OCI-LY1 (cell line): ENCODE results near the gene RHBDL1.

ENCODE experiments used
- H2AFZ ChIP-seq: fragments of 200-600 bp; sonication (generic), shearing (Covaris generic); 2 replicates; pipeline ENCODE4 v1.6.0; 2014; ENCODE audit warnings: antibody characterized with exemption, mild to moderate bottlenecking, low read length
- H3F3A ChIP-seq: fragments of 200-600 bp; sonication (generic), shearing (Covaris generic); 2 replicates; pipeline ENCODE4 v1.6.0; 2014; ENCODE audit warnings: mild to moderate bottlenecking, antibody characterized with exemption, low read length, moderate library complexity; ENCODE audit not compliant: insufficient read depth
- H3K27ac ChIP-seq: fragments of 200-600 bp; sonication (generic); 2 replicates; pipeline ENCODE4 v1.5.1; 2014; ENCODE audit warnings: low read length, mixed run types, mild to moderate bottlenecking, low read depth; ENCODE audit not compliant: poor library complexity, severe bottlenecking
- H3K27me3 ChIP-seq: fragments of 200-600 bp; sonication (generic); 2 replicates; pipeline ENCODE4 v1.6.0; 2014; ENCODE audit warnings: antibody characterized with exemption, mild to moderate bottlenecking, low read length, moderate library complexity; ENCODE audit not compliant: insufficient read depth
- H3K36me3 ChIP-seq: fragments of 200-600 bp; sonication (generic); 2 replicates; pipeline ENCODE4 v1.6.1; 2014; ENCODE audit warnings: mild to moderate bottlenecking, antibody characterized with exemption, low read length, moderate library complexity, mixed read lengths; ENCODE audit not compliant: insufficient read depth
- H3K4me1 ChIP-seq: fragments of 200-600 bp; sonication (generic); 2 replicates; pipeline ENCODE4 v1.5.1; 2014; ENCODE audit warnings: mild to moderate bottlenecking, low read length, moderate library complexity; ENCODE audit not compliant: insufficient read depth, severe bottlenecking
- H3K4me2 ChIP-seq: fragments of 200-600 bp; sonication (generic), shearing (Covaris generic); 2 replicates; pipeline ENCODE4 v1.6.1; 2014; ENCODE audit warnings: low read length
- H3K4me3 ChIP-seq: fragments of 200-600 bp; sonication (generic); 2 replicates; pipeline ENCODE4 v1.5.1; 2014; ENCODE audit warnings: low read length, low read depth, mild to moderate bottlenecking, mixed read lengths; ENCODE audit not compliant: poor library complexity, severe bottlenecking
- H3K79me2 ChIP-seq: fragments of 200-600 bp; shearing (Covaris generic); 2 replicates; pipeline ENCODE4 v1.6.1; 2016; ENCODE audit warnings: mixed run types, low read length, mixed read lengths; ENCODE audit not compliant: insufficient read depth
- H3K9ac ChIP-seq: fragments of 200-600 bp; sonication (generic), shearing (Covaris generic); 2 replicates; pipeline ENCODE4 v1.6.1; 2014; ENCODE audit warnings: mild to moderate bottlenecking, low read length, mixed read lengths
- H3K9me2 ChIP-seq: fragments of 200-600 bp; sonication (generic), shearing (Covaris generic); 2 replicates; pipeline ENCODE4 v1.6.1; 2014; ENCODE audit warnings: low read depth, mild to moderate bottlenecking, low read length, mixed read lengths
- H3K9me3 ChIP-seq: fragments of 200-600 bp; shearing (Covaris generic); 2 replicates; pipeline ENCODE4 v1.6.1; 2014; ENCODE audit warnings: low read length, mixed read lengths
- H4K20me1 ChIP-seq: fragments of 200-600 bp; sonication (generic), shearing (Covaris generic); 2 replicates; pipeline ENCODE4 v1.6.0; 2016; ENCODE audit warnings: mild to moderate bottlenecking, low read length; ENCODE audit not compliant: insufficient read depth
- CTCF ChIP-seq: fragments of 200-600 bp; sonication (generic), shearing (Covaris generic); IDR thresholded peaks from 2 replicates; pipeline ENCODE4 v1.5.1; 2017; ENCODE audit warnings: mild to moderate bottlenecking, antibody characterized with exemption, low read length, moderate library complexity, mixed read lengths
- EZH2 ChIP-seq: fragments of 200-600 bp; sonication (generic), shearing (Covaris generic); IDR thresholded peaks from 2 replicates; pipeline ENCODE4 v1.8.0; 2017; ENCODE audit warnings: borderline replicate concordance, mixed run types, mild to moderate bottlenecking, antibody characterized with exemption, low read length, moderate library complexity, mixed read lengths

Gene RHBDL1

GRCh38 chr16:649631-650030, 25.8 kb upstream of the RHBDL1 start:
- peaks cover 43% of the 10 kb centered on the region for H3K4me1 ChIP-seq
- no peak for TF ChIP-seq CTCF
- no peak for TF ChIP-seq EZH2
- peaks cover 18% of the 10 kb centered on the region for H3K36me3 ChIP-seq
- no peaks in the 10 kb centered on the region for H3K9me2 ChIP-seq
- peak overlapping the region; percentile 99 for H3K4me2 ChIP-seq
- no peaks in the 10 kb centered on the region for H3K27me3 ChIP-seq
- no peak overlapping the region for H2AFZ ChIP-seq
- no peaks in the 10 kb centered on the region for H3K9me3 ChIP-seq
- peak overlapping the region; percentile 80 for H3K9ac ChIP-seq
- peak overlapping the region; percentile 88 for H3K4me3 ChIP-seq
- no peaks in the 10 kb centered on the region for H3K79me2 ChIP-seq
- no peaks in the 10 kb centered on the region for H3F3A ChIP-seq
- H4K20me1 ChIP-seq: no peaks in the 10 kb centered on the region
- H3K27ac ChIP-seq: no peak overlapping the region

DNA sequence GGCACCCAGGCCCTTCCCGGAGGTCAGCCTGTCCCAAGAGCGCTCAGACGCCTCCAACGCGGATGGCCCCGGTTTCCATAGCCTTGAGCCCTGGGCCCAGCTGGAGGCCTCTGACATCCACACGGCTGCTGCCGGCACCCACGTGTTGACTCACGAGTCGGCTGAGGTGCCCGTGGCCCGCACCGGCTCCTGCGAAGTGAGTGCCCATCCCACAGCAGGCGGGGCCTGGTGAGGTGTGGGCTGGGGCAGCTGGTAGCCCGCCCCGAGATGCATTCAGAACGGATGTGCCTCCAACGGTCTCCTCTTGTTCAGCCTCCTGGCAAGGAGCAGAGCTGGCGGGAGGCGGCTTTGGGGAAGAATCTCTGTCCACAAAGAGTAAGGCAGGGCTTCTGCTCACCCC, 23.6 kb upstream of the RHBDL1 start:
- TF ChIP-seq CTCF (no peak), EZH2 (no peak)
- H3K9ac ChIP-seq: no peak overlapping the region
- no peaks in the 10 kb centered on the region for H3K79me2 ChIP-seq

GRCh38 chr16:652454-653305, 22.8 kb upstream of the RHBDL1 start:
- no peak overlapping the region for H2AFZ ChIP-seq
- peaks cover 30% of the 10 kb centered on the region; the same call in 1 of the 2 replicates for H3K36me3 ChIP-seq
- H3K27me3 ChIP-seq: no peaks in the 10 kb centered on the region
- no peaks in the 10 kb centered on the region for H3F3A ChIP-seq
- H3K27ac ChIP-seq: no peak overlapping the region
- TF ChIP-seq EZH2 (no peak), CTCF (no peak)
- peaks cover 27% of the 10 kb centered on the region for H3K4me1 ChIP-seq
- H3K4me3 ChIP-seq: no peak overlapping the region
- H3K9me2 ChIP-seq: no peaks in the 10 kb centered on the region
- H3K9ac ChIP-seq: no peak overlapping the region
- no peak overlapping the region for H3K4me2 ChIP-seq
- no peaks in the 10 kb centered on the region for H3K79me2 ChIP-seq
- H3K9me3 ChIP-seq: no peaks in the 10 kb centered on the region
- no peaks in the 10 kb centered on the region for H4K20me1 ChIP-seq

More for the DNA sequence above, 23.6 kb upstream of the RHBDL1 start:
- no peak overlapping the region for H2AFZ ChIP-seq
- no peaks in the 10 kb centered on the region for H3K27me3 ChIP-seq
- H3K27ac ChIP-seq: no peak overlapping the region
- H3K9me2 ChIP-seq: no peaks in the 10 kb centered on the region
- H3K9me3 ChIP-seq: no peaks in the 10 kb centered on the region
- peaks cover 30% of the 10 kb centered on the region for H3K36me3 ChIP-seq
- no peaks in the 10 kb centered on the region for H4K20me1 ChIP-seq
- H3F3A ChIP-seq: no peaks in the 10 kb centered on the region
- H3K4me2 ChIP-seq: no peak overlapping the region
- H3K4me1 ChIP-seq: peaks cover 34% of the 10 kb centered on the region
- no peak overlapping the region for H3K4me3 ChIP-seq
